ENCODE results near the gene MRPL49. TPM values are rescaled to one million over a fixed set of nuclear protein-coding genes. Genes with fewer than 3 reads are reported as not detected.
A peak's percentile ranks its signal among the peaks of the same experiment; 100 is the strongest.

Gene MRPL49
- polyA plus RNA-seq (ENCODE audit: low read depth in 6 of 6) = 100 to 1,000 TPM in 3 of 6 donors, 10 to 100 TPM in 3; 68.8 to 111 (median 102) TPM

DNA sequence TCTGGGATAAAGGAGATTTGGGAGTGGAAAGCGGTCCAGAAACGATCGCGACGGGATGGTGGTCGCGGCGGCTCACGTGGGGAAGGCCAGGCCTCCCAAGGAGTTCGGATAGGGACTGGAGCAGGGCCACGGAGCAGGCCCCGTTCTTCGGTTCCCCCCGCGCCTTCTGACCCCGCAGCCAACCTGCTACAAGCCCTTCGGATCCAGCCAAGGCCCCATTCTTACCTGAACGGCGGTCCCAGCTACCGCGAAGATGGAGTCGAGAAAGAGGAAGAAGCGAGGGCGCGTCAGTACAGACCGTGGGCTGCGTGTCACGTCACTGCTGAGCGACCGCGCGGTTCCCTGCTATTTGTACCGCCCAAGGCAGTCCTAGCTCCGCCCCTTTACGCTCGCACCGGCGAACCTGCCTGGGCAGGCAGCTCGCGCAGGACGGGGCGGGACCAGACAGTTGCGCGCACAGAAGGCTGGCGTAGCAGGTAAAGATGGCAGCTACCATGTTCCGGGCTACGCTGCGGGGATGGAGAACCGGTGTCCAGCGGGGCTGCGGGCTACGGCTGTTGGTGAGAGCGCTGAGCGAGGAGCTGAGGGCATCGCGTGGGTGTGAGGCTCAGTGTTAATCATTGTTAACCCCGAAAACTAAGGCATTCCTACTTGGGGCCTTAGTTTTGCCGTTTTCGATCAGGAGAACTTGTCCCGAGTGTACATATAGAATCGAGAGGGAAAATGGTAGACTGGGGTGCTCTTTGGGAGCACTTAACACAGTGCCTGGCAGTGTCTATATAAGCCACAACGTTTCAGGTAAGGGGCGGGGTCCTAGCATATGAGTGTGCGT is at the start of gene MRPL49, which contains the start of gene FAU:
Gene MRPL49 (plus strand): TSS at position 457 of the 832 bp plus-strand sequence. CDS start 26 bp downstream, at position 483.
Gene FAU (minus strand): TSS at position 270 of the 832 bp plus-strand sequence. CDS start 321 bp downstream, outside the sequence.
- ATAC-seq (ENCODE audit: low read depth in 2 of 2) = peak; percentile 79
- H3K36me3 Mint-ChIP-seq = peaks cover 11 to 19% of the 10 kb centered on the region in 2 donors
- H3K9me3 Mint-ChIP-seq = no peaks in the 10 kb centered on the region
- H3K27ac Mint-ChIP-seq = peak within 1 kb of the TSS; percentile 98 to 100 (median 99)
- H3K4me1 Mint-ChIP-seq = peaks cover 32 to 72% (median 65%) of the 10 kb centered on the region in 3 donors
- peak within 1 kb of the TSS; percentile 93 to 100 (median 100) for H3K4me3 Mint-ChIP-seq
- DNase-seq = peak; percentile 98
- no peaks in the 10 kb centered on the region for H3K27me3 Mint-ChIP-seq

DNA sequence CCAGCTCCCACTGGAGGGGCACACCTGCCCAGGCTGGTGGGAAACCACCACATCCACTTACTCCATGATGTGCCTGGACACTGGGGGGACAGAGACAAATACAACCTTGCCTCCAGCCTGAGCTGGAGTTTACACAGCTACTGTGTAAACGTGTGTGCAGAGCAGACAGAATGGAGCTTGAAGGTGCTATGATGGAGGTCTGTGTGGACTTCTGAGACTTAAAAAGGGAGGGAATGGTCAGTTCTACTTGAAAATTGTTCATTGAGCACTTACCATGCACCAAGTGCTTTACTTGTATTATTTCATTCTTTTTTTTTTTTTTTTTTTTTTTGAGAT is 49.5 kb upstream of the MRPL49 start:
- peaks cover 0 to 1% (median 0%) of the 10 kb centered on the region in 3 donors for H3K4me1 Mint-ChIP-seq
- no peaks in the 10 kb centered on the region for H3K36me3 Mint-ChIP-seq
- DNase-seq (no peak), ATAC-seq (ENCODE audit: low read depth in 2 of 2) (no peak)
- H3K27me3 Mint-ChIP-seq = no peaks in the 10 kb centered on the region
- no peak overlapping the region for H3K4me3 Mint-ChIP-seq
- no peak overlapping the region for H3K27ac Mint-ChIP-seq
- no peaks in the 10 kb centered on the region for H3K9me3 Mint-ChIP-seq

DNA sequence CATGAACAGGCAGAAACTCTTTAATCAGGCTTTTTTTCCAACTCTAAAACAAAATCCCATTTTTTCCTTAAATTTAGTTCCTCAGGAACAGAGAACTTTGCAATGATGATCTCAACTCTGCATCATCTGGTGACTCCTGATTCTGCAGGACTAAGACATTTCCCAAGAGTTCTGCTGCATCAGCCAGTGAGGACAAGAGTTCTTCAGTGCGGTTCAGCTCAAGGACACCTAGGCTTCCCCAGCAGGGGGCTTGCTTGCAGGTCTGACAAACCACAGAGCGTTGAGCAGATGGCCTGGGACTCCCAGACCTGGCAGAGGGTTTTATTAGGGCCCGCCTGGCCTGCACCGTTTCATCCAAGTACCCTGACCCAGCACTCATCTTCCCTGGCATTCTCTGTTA is 44.7 kb upstream of the MRPL49 start:
- H3K4me3 Mint-ChIP-seq = no peak overlapping the region
- H3K27ac Mint-ChIP-seq = peak overlapping the region in 1 of 6 donors; percentile 10
- H3K27me3 Mint-ChIP-seq = no peaks in the 10 kb centered on the region
- H3K9me3 Mint-ChIP-seq = no peaks in the 10 kb centered on the region
- peaks cover 5 to 16% (median 7%) of the 10 kb centered on the region in 3 donors for H3K4me1 Mint-ChIP-seq
- DNase-seq (no peak), ATAC-seq (ENCODE audit: low read depth in 2 of 2) (no peak)
- H3K36me3 Mint-ChIP-seq = no peaks in the 10 kb centered on the region

DNA sequence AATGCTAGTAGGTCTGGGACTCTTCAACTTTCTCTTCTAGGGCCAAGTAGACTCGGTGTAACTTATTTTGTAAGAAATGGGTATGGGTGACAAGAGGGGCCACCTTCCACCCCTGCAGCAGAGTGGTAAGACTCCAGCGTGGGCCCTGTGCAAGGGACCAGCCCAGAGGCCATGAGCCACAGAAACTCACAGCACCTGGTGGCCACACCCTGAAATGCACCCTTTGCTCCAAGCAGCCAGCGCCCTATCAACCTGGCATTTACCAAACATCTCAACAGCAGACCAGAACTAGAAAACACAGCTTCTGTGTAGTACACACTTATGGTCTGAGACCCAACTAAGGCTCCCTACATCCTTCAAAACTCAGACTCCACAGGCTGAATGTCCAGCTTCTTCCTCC is 44.0 kb upstream of the MRPL49 start:
- H3K9me3 Mint-ChIP-seq = no peaks in the 10 kb centered on the region
- peak overlapping the region in 3 of 6 donors; percentile 9 to 66 (median 45) for H3K27ac Mint-ChIP-seq
- no peaks in the 10 kb centered on the region for H3K36me3 Mint-ChIP-seq
- H3K27me3 Mint-ChIP-seq = no peaks in the 10 kb centered on the region
- DNase-seq (peak; percentile 54), ATAC-seq (ENCODE audit: low read depth in 2 of 2) (peak; percentile 84 to 96)
- peak overlapping the region in 1 of 8 donors; percentile 41 for H3K4me3 Mint-ChIP-seq
- H3K4me1 Mint-ChIP-seq = peaks cover 9 to 17% (median 10%) of the 10 kb centered on the region in 3 donors

DNA sequence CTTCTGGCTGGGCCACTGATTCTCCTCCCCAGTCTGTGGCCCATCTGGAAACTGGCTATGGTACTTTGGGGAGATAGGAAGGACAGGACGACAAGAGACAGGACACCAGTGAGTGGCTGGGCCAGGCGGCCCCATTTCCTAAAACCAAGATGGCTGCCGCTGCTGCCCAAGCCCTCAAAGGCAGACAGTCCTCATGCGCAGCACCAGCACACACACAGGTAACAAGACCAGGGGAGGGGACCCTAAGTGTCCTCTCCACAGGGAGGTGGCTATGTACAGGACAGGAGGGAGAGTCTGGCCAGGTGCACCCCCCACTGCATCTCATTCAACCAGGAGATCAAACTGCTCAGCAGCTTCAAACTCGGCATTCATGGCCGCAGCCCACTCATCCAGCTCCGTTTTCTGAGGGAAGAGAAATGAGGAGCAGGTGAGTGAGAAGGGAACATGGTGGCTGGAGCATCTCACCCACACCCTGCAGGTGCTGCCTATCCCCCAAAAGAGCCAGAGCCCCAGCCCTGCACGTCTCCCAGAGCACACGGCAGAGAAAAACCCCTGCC is 43.3 kb upstream of the MRPL49 start:
- DNase-seq (no peak), ATAC-seq (ENCODE audit: low read depth in 2 of 2) (no peak)
- Mint-ChIP-seq H3K4me1 (peaks cover 16 to 24% (median 17%) of the 10 kb centered on the region in 3 donors), H3K27me3 (no peaks in the 10 kb centered on the region), H3K9me3 (no peaks in the 10 kb centered on the region), H3K27ac (peak overlapping the region in 3 of 6 donors; percentile 16 to 66 (median 45)), H3K36me3 (no peaks in the 10 kb centered on the region), H3K4me3 (peak overlapping the region in 1 of 8 donors; percentile 29)

DNA sequence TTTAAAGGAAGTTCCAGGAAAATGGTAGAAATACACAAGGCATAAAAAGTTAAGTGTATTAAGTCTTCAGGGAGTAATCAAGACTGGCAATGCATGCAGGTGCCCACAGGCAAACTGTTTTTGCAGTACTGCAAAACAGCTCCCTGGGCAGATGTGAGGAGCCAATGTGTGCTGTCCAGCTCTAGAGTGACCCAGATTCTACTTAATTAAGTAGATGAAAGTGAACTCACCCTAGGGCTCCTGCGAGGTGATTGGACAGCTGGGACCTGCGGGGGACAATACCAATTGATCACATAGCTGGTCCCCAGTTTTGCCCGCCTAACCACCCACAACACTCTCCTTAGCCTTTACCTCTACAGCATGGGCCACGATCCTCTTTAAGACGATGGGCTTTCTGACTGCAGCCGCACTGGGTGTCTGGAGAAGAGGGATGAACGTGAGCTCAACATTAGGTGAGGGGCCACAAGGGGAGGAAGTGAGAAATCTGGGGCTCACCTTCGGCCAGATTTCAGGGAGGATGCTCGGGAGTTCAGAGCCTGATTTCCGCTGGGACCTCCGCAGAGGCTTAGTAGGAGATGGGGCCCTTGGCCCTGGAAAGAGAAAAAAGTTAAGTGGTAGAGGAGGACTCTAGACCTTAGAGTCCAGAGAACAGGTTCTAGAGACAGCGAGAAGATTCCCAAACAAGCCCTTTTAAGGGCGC is 38.8 kb upstream of the MRPL49 start:
- Mint-ChIP-seq H3K4me3 (peak overlapping the region; percentile 94 to 99 (median 96)), H3K4me1 (peaks cover 33 to 40% (median 37%) of the 10 kb centered on the region in 3 donors), H3K9me3 (no peaks in the 10 kb centered on the region), H3K27me3 (no peaks in the 10 kb centered on the region), H3K27ac (peak overlapping the region; percentile 94 to 99 (median 98)), H3K36me3 (peaks cover 0 to 10% of the 10 kb centered on the region in 2 donors)
- no peak for ATAC-seq (ENCODE audit: low read depth in 2 of 2)
- no peak for DNase-seq

DNA sequence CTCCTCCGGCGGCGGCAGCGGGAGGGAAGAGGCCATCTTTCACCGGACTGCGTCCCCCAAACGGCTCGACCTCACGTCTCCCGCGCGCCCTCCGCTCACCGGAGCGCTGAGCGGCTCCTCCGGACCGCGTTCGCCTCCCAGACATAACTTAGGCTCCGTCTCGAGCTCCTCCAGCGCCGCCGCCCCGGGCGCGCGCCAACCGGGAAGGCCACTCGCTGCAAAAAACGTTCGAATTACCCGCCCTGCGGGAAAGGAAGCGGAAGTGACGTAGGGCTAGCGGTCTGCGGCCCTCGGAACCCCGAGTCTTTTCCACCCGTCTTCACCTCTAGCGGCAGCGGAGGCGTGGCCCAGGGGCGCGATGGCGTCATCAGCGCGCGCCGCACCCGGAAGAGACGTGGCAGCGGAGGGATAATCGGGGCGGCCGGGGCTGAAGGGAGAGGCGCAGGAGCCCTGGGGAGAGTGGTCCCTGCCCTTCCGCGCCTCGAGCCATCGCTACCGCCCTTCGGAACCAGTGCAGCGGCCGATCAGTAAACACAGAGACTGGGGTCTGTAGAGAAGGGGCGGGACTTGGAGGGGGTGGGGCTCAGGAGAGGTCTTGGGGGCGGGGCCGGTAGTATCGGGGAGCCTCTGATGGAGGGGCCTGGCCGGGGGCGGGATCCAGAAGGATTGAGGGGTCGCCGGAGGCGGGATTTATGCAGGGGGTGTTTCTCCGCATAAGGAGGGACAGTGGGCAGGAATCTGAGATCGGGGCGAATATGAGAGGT is 38.1 kb upstream of the MRPL49 start, which contains the start of the genes CDCA5 and ZFPL1:
Gene CDCA5 (minus strand): TSS at position 207 of the 764 bp plus-strand sequence. CDS start 62 bp downstream, at position 145.
Gene ZFPL1 (plus strand): TSS at position 389 of the 764 bp plus-strand sequence. CDS start 477 bp downstream, outside the sequence.
- ATAC-seq (ENCODE audit: low read depth in 2 of 2) (peak; percentile 94 to 95), DNase-seq (peak; percentile 96)
- no peaks in the 10 kb centered on the region for H3K9me3 Mint-ChIP-seq
- H3K36me3 Mint-ChIP-seq = peaks cover 6 to 17% of the 10 kb centered on the region in 2 donors
- peak within 1 kb of the TSS; percentile 94 to 99 (median 96) for H3K4me3 Mint-ChIP-seq
- H3K27me3 Mint-ChIP-seq = no peaks in the 10 kb centered on the region
- peaks cover 34 to 42% (median 35%) of the 10 kb centered on the region in 3 donors for H3K4me1 Mint-ChIP-seq
- peak within 1 kb of the TSS; percentile 94 to 99 (median 98) for H3K27ac Mint-ChIP-seq

DNA sequence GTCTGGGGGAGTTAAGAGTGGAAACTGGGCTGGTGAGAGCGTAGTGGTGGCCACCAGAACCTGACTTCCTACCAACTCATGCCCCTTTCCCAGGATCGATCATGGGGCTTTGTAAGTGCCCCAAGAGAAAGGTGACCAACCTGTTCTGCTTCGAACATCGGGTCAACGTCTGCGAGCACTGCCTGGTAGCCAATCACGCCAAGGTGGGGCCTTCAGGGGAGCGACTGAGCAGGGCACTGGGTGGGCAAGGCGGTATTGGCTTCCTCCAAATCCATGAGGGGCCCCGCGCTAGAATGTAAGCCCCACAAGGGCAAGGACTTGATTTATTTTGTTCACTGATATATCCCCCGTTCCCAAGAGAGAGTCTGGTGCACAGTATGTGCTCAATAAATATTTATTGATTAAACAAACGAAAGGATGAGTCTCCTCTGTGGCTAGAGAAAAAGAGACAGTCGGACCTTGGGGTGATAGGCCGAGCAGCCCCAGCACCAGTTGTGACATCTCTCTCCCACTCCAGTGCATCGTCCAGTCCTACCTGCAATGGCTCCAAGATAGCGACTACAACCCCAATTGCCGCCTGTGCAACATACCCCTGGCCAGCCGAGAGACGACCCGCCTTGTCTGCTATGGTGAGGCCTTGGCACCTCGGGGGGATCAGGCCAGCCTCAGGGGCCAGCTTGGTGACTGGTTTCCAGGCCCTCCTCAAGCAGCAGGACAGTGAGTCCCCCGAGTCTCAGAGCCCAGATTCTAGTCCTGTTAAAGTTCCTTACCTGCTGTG is 37.3 kb upstream of the MRPL49 start:
- H3K27ac Mint-ChIP-seq = peak overlapping the region; percentile 94 to 99 (median 98)
- no peak for DNase-seq

DNA sequence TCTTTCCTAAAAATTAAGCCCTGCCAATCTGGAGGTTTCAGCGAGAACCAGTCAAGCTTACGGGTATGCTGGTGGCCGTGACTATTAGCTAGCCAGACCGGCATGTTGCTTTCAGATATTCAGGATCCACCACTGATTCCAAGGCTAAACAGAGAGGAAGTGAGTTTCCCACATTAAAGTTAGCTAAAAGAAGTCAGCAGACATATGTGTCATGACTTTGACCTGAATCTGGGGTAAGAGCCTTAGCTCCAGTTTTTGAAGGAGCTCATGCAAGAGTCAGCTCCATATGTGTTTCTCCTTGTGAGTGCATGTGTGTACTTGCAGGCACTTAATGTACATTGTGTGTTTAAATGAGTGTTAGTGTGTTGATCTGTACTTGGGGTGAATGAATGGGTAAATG is 36.7 kb upstream of the MRPL49 start:
- DNase-seq (no peak), ATAC-seq (ENCODE audit: low read depth in 2 of 2) (no peak)
- H3K27ac Mint-ChIP-seq = peak overlapping the region in 5 of 6 donors; percentile 4 to 99 (median 69)
- peak overlapping the region; percentile 94 to 99 (median 96) for H3K4me3 Mint-ChIP-seq
- peaks cover 34 to 42% (median 35%) of the 10 kb centered on the region in 3 donors for H3K4me1 Mint-ChIP-seq
- no peaks in the 10 kb centered on the region for H3K9me3 Mint-ChIP-seq
- no peaks in the 10 kb centered on the region for H3K27me3 Mint-ChIP-seq
- H3K36me3 Mint-ChIP-seq = peaks cover 10 to 19% of the 10 kb centered on the region in 2 donors

More for the DNA sequence above, 37.3 kb upstream of the MRPL49 start:
- H3K27me3 Mint-ChIP-seq = no peaks in the 10 kb centered on the region
- peaks cover 34 to 42% (median 35%) of the 10 kb centered on the region in 3 donors for H3K4me1 Mint-ChIP-seq
- peaks cover 10 to 19% of the 10 kb centered on the region in 2 donors for H3K36me3 Mint-ChIP-seq
- no peaks in the 10 kb centered on the region for H3K9me3 Mint-ChIP-seq
- peak overlapping the region; percentile 94 to 99 (median 96) for H3K4me3 Mint-ChIP-seq
- ATAC-seq (ENCODE audit: low read depth in 2 of 2) = peak; percentile 9 to 10

DNA sequence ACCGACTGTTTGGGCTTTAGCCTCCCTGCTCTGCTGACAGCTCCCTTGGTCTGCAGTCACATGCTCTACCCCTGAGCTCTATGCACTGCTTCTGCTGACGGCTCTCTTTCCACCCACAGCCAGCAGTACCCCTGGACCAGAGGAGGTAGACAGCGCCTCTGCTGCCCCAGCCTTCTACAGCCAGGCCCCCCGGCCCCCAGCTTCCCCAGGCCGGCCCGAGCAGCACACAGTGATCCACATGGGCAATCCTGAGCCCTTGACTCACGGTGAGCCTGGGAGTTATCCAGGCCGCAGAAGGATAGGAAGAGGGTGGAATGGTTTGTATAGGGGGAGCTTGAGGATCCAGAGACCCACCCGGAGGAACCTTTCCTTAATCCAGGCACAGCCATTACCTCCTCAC is 35.3 kb upstream of the MRPL49 start:
- ATAC-seq (ENCODE audit: low read depth in 2 of 2) = no peak
- DNase-seq = no peak
- Mint-ChIP-seq H3K27me3 (no peaks in the 10 kb centered on the region), H3K9me3 (no peaks in the 10 kb centered on the region), H3K4me3 (peak overlapping the region in 2 of 8 donors; percentile 36 to 73), H3K27ac (peak overlapping the region in 1 of 6 donors; percentile 85), H3K36me3 (peaks cover 10 to 19% of the 10 kb centered on the region in 2 donors), H3K4me1 (peaks cover 28 to 38% (median 34%) of the 10 kb centered on the region in 3 donors)

DNA sequence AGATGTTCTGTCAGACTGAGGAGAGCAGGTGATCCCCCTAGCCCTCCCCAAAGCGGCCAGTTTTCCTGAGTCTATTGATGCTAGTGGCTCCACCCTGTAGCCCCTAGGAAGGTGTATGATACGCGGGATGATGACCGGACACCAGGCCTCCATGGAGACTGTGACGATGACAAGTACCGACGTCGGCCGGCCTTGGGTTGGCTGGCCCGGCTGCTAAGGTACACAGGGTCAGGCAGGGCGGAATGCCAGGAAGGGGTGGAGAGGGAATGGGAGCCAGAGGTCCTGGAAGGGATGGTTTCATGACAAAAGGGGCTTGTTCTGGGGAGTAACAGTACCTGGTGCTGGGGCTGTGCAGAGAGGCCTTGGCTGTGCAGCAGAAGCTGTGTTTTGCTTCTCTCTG is 34.9 kb upstream of the MRPL49 start:
- Mint-ChIP-seq H3K9me3 (no peaks in the 10 kb centered on the region), H3K27me3 (no peaks in the 10 kb centered on the region), H3K36me3 (peaks cover 10 to 19% of the 10 kb centered on the region in 2 donors), H3K27ac (peak overlapping the region in 1 of 6 donors; percentile 85), H3K4me1 (peaks cover 28 to 38% (median 34%) of the 10 kb centered on the region in 3 donors), H3K4me3 (peak overlapping the region in 1 of 8 donors; percentile 36)
- ATAC-seq (ENCODE audit: low read depth in 2 of 2) = no peak
- DNase-seq = no peak

DNA sequence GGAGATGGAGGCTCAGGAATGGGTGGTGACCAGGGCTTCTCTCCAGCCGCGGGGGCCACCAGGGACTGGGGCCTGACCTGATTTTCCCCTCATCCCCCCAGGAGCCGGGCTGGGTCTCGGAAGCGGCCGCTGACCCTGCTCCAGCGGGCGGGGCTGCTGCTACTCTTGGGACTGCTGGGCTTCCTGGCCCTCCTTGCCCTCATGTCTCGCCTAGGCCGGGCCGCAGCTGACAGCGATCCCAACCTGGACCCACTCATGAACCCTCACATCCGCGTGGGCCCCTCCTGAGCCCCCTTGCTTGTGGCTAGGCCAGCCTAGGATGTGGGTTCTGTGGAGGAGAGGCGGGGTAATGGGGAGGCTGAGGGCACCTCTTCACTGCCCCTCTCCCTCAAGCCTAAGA is 34.3 kb upstream of the MRPL49 start:
- Mint-ChIP-seq H3K4me1 (peaks cover 31 to 36% (median 33%) of the 10 kb centered on the region in 3 donors), H3K27me3 (no peaks in the 10 kb centered on the region), H3K9me3 (no peaks in the 10 kb centered on the region), H3K4me3 (no peak overlapping the region), H3K27ac (no peak overlapping the region), H3K36me3 (peaks cover 10 to 19% of the 10 kb centered on the region in 2 donors)
- DNase-seq (no peak), ATAC-seq (ENCODE audit: low read depth in 2 of 2) (no peak)
